Embryonic facial prominence (tissue), 1 donor: ENCODE results near the gene RAB11FIP3.

Experiments
- DNase-seq: peaks from one replicate; pipeline ENCODE4 v3.0.0-alpha.2; 2016; ENCODE audit errors: extremely low spot score

RAB11FIP3 gene

DNA sequence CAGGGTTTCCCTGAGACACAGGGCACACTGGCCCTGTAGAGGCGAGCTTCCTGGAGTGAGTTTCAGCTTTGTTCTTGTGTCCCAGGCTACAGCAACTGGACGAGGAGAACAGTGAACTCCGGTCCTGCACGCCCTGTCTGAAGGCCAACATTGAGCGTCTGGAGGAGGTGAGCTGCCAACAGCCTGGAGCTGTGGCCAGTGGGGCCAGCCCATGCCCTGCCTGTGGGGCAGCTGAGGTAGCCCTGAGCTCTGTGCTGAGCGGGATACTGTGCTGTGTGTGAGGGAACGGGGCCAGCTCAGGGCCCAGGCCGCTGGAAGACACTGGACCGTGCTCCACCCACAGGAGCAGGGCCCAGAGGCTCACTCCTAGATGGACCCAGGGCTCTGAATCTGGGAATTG is 93.4 kb downstream of the RAB11FIP3 start:
- no peak for DNase-seq

DNA sequence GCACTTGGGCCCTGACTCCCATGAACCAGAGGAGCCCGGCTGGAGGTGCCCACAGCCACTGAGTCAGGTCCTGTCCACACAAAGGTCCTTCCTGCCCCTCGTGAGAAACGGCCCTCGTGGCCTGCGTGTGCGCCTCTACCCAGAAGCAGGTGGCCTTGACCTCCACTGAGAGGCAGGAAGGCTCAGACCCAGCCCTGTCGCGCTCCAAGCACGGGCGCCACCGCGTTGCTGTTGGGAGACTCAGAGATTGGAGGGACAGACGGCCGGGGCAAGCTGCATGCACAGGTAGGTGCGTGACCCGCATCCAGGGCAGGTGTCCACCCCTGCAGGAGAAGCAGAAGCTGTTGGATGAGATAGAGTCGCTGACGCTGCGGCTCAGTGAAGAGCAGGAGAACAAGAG is 94.0 kb downstream of the RAB11FIP3 start:
- DNase-seq: no peak

GRCh38 chr16:519841-520687 is 94.6 kb downstream of the RAB11FIP3 start:
- DNase-seq: no peak

- no peak for DNase-seq
Observed at GRCh38 chr16:520847-521246, 95.4 kb downstream of the RAB11FIP3 start.

DNA sequence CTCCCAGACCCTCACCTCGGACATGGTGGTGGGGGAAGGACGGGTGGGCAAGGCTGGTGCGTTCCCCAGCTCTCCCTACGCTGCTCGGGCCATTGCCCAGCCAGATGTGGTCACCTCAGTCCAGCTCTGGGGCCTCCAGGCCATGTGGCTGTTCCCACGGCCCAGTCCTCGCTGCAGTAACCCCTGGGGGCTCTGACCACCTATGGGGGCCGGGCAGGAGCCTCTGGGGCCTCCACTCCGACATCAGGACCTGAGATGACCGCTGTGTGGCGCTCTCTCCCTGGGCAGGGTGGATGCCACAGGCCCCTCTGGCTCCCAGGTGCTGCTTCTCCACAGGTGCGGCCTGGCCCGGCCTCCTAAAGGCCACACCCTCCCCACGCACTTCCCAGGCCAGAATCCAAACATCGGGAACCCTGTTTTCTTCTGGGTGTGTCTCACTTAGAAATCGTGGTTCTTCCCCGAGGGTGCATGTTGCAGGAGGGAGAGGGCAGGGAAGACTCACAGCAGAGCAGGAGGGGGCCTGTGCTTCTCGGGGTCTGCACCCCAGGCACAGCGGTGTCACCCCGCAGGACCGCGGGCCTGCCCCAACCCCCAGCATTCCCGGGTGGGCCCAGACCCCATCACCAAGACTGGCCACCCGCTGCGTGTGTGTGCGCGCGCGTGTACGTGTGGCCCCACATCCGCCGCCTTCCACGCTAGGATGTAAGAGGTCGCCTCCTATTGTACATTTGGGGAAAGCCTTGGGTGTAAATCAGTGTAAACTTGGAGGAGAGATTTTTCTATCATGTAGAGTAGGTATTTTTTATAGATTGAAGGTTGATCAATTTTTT is 96.1 kb downstream of the RAB11FIP3 start:
- DNase-seq: no peak

DNA sequence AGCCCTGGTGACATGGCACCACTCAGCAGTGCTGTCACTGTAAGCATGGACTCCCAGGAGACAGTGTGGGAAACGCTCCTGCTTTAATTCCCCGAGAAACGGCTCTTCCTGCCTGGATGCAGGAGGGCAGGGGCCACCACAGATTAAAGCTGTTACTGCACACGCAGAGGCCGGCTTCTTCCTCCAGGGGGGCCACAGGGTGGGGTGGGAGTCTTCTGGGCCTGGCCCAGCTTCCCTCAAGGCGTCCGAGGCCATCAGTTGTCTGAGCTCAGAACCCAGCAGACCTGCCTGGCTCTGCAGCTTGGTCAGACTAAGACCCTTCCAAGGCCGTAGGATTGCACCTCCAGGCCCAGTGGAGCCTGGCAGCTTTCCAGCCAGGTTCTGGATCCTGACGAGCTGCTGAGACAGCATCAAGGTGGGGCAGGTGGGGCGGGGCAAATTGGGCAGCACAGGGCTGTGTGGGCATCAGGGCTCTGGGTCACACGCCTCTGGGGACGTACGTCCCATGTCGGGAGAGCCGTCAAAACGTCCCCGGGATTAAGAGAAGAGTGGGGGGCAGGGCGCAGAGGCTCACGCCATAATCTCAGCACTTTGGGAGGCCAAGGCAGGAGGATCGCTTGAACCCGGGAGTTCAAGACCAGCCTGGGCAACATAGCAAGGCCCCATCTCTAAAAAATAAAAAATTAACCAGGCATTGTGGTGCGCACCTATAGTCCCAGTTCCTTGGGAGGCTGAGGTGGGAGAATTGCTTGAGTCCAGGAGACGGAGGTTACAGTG is 97.1 kb downstream of the RAB11FIP3 start:
- DNase-seq: no peak

- DNase-seq: no peak
Observed at GRCh38 chr16:523097-523741, 97.8 kb downstream of the RAB11FIP3 start.

DNA sequence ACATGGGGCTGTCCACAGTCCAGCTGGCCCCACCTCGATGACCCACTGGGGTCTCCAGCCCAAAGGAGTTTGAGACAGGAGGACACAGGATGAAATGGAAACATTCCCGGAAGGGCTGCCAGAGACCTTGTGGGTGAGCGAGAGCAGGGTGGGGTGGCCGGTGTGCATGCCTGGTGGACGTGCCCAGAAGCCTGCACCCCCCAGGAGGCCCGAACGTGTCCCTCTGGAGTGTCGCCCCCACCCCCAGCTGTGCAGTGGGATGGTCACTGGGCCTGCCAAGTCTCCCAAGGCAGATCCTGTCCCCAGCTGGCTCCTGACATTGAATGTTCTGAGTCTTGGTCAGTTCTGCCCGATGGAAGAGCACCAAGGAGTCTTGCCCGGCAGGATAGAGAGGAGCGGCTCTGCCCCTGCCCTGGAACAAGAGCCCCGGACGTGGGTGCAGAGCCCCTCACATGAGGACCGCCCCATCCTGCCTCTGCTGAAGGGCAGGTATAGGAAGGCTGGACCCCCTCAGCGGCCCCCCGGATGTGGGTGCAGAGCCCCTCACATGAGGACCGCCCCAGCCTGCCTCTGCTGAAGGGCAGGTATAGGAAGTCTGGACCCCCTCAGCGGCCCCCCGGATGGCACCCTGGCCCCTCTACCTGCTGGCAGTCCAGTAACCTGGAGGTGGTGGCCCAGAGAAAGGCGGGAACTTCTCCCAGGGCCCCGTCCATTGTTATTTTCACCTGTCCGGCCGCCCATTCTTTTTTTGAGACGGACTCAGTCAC is 99.0 kb downstream of the RAB11FIP3 start:
- no peak for DNase-seq

GRCh38 chr16:525123-525519 is 99.7 kb downstream of the RAB11FIP3 start:
- no peak for DNase-seq

DNA sequence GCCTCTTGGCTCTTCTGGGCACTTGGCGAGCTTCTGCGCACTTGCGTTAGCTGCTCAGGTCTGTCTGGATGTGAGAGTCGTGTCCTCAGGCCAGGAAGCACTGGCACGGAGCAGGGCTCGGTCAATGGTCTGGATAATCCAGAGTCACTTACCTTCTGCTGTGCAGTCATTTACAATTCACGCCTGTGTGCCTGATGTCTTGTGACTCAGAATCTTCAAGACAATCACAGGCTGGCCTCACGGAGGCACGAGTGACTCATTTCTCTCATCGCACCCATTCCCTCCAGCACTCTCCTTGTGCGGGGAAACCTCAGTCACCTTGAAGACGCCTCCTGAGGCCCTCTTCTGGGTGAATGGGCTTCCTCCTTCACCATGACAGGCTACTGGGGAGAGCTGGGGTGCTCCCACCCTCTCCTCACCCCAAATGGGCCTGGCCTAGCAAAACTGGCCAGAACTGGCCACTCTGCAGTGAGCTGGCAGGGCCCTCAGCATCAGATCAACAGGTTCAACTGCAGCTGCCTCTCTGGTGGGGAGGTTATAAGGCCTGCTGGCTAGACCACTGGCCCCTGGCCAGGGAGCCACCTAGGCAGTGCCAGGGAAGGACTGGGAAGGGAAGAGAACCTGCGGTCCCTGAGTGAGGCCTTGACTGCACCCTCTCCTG is 100.2 kb downstream of the RAB11FIP3 start:
- no peak for DNase-seq

DNA sequence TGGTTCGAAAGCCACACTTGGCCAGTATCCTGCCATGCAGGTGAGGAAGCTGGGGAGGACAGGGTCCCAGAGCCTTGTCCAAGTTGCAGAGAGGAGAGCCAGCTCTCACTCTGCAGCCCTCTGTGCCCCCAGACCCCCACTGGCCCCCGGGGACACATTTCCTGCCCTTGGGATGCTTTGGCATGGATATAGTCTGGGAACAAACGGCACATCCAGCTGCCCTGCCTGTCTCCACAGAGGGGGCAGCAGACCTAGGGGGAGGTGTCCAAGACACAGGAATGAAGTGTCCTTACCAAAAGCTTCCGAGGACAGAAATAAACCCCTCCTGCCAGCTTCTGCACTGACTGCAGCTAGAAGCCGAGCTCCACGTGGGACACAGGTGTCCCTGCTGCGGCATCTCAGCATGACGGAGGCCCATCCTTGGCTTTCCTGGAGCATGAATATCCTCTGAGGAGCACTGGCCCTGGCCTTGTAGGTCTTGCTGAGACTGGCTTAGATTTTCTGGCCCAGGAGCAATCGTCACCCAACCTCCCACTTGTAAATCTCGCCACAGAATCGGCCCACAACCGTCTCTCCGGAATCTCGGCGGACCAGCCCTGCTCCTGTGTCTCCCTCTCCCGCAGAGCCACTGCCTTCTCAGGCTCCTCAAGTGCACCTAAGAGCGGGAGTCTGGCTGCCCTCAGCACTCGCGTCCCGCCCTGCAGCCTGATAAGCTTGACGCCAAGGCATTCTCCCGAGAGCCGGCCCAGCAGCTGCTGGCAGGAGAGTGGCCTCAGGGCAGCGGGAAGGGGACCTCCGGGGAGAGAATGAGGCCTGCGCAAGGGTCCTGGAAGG is 100.9 kb downstream of the RAB11FIP3 start:
- no peak for DNase-seq

DNA sequence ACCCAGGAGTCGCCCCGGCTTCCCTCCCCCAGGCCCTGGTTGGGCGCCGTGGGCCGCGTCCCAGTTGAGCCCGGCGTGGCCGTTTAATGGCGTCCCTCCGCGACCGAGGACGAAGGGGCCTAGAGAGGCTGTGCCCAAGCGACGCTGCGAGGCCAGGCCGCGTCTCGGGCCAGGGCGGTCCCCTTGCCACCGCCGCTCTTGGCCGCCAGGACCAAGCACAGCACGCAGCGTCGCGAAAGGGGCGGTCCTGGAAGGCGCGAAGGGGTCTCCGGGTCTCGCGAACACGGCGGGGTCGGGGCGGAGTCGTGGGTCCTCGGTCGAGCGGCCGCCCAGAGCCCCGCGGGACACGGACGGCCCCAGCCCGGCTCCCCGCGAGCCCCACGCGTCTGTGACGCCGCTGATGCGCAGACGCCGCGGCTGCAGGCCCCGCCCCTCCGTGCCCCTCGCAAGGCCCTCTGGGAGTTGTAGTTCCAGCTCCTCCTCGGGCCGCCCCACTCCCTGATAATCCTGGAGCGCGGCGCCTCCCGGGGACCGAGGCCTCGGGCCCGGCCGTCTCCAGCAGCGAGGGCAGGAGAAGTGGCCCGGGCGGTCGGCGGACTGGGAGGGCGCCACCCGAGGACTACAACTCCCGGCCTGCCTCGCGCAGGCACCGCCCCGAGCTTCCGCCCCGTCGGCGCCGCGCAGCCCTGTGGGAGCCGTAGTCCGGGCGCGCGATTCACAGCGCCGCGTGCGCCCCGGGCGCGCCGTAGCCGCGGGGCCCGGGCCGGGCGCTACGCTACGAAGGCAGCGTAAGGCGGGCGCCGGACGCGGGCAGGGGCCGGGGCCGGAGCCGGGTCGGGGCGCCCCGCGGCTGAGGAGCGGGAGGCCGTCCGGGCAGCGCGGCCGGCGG is 101.8 kb downstream of the RAB11FIP3 start, which contains the start of gene CAPN15:
TSS of gene CAPN15 (plus strand) at position 698 of the 889 bp plus-strand sequence. CDS start 19,127 bp downstream, outside the sequence.
- peak; percentile 69 for DNase-seq

- no peak for DNase-seq
Observed at GRCh38 chr16:528111-529011, 102.9 kb downstream of the RAB11FIP3 start.

DNA sequence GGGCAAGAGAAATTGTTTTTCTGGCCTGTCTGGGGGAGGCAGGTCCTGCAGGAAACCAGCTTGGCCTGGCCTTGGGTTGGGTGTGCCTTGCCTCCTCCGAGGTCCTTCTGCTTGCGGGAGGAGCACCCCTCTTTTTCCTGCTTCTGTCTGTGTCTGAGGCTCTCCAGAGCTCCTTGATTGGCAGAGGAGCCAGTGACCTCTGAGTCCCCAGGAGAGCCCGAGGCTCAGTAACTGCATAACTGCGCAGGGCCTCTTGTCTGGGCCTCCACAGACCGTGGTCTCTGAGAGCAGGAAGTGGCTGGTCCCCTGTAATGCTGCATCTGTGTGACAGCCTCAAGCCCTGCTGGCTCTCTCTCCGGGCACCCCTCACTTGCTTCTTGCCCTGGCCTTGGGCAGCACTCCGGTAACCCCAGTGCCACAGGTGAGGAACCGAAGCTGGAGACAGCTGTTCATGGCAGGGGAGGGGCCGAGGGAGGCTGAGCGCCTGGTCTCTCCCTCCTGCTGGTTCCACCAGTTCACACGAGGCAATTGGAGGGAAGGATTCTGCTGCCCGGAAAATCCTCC is 103.6 kb downstream of the RAB11FIP3 start:
- DNase-seq: no peak

- no peak for DNase-seq
Observed at GRCh38 chr16:530111-530817, 104.8 kb downstream of the RAB11FIP3 start.

GRCh38 chr16:531494-532125 is 106.2 kb downstream of the RAB11FIP3 start:
- DNase-seq: no peak
